ENCODE results near the gene SRSF4. TPM values are rescaled to one million over a fixed set of nuclear protein-coding genes. Genes with fewer than 3 reads are reported as not detected.
A peak's percentile ranks its signal among the peaks of the same experiment; 100 is the strongest.

The SRSF4 gene
- total and polyA plus RNA-seq, 2 of the 8 experiments (the other 6 are each of a cell fraction or from before 2014, with no cell fraction given): 34.9 to 86.5 TPM

- peak overlapping the region; percentile 96 for H2BK12ac ChIP-seq (ENCODE audit: low read depth, low read length)
- peaks cover 0 to 37% (median 22%) of the 10 kb centered on the region in 4 experiments; a peak in 6 of 7 replicates for H3K27me3 ChIP-seq (replicated peaks in 1 of 4; ENCODE audit: control insufficient read depth in 3 of 4, extremely low read depth in 1 of 4, insufficient read depth in 3 of 4, low read length in 3 of 4)
- TF ChIP-seq CTBP2 (IDR thresholded peaks at IDR 0.05; ENCODE audit: borderline replicate concordance, insufficient read depth, insufficient read length, low read length) (no peak), SP2 (IDR thresholded peaks at IDR 0.05; ENCODE audit: low read length) (no peak)
- H3K56ac ChIP-seq (replicated peaks; ENCODE audit: insufficient read length, low read depth, low read length): no peak overlapping the region
- peak overlapping the region; percentile 45 for H4K8ac ChIP-seq (ENCODE audit: extremely low read depth, insufficient read depth, low read length)
- H3K36me3 ChIP-seq (ENCODE audit: control insufficient read depth in 2 of 4, insufficient read depth in 4 of 4, low read length in 3 of 4): no peaks in the 10 kb centered on the region
- no peak overlapping the region for H3K23ac ChIP-seq (ENCODE audit: insufficient read length)
- no peaks in the 10 kb centered on the region for H3K9me3 ChIP-seq (ENCODE audit: insufficient read depth in 2 of 2, low read depth in 1 of 2, low read length in 1 of 2)
- no peaks in the 10 kb centered on the region for H3K79me1 ChIP-seq (ENCODE audit: low read depth, low read length)
- no peak overlapping the region for H2BK120ac ChIP-seq (replicated peaks; ENCODE audit: low read depth, low read length)
- H2AK5ac ChIP-seq (ENCODE audit: low read depth, low read length): peak overlapping the region; percentile 78; the same call in 1 of the 2 replicates
- H3K18ac ChIP-seq (ENCODE audit: extremely low read depth, low read length): peak overlapping the region; percentile 48; the same call in 1 of the 2 replicates
- H4K91ac ChIP-seq (replicated peaks; ENCODE audit: insufficient read length, low read length): peak overlapping the region; percentile 95
- peak overlapping the region; percentile 99 for H2BK15ac ChIP-seq (ENCODE audit: low read length)
- DNase-seq (ENCODE audit: low read depth in 1 of 2, low spot score in 2 of 2): no peak
- H2AFZ ChIP-seq (ENCODE audit: low read length): no peak overlapping the region
- peaks cover 30% of the 10 kb centered on the region; the same call in 1 of the 2 replicates for H3K23me2 ChIP-seq (ENCODE audit: low read depth, low read length)
- peak overlapping the region in 1 of 2 experiments; percentile 91; a peak in 1 of 4 replicates for H3K4me2 ChIP-seq (ENCODE audit: insufficient read depth in 1 of 2, low read depth in 2 of 2, low read length in 2 of 2)
- H4K5ac ChIP-seq (ENCODE audit: insufficient read length, low read depth, low read length): no peak overlapping the region
- peaks cover 0 to 19% (median 9%) of the 10 kb centered on the region in 4 experiments; a peak in 6 of 7 replicates for H3K4me1 ChIP-seq (replicated peaks in 1 of 4; ENCODE audit: control insufficient read depth in 3 of 4, insufficient read depth in 4 of 4, low read length in 3 of 4)
- no peak for FAIRE-seq
- H3K14ac ChIP-seq (ENCODE audit: insufficient read length): no peak overlapping the region
- H3K4me3 ChIP-seq (ENCODE audit: extremely low read depth in 1 of 4, insufficient read depth in 2 of 4, low read depth in 3 of 4, low read length in 4 of 4): no peak overlapping the region
- no peak overlapping the region for H3K9ac ChIP-seq (replicated peaks in 1 of 4; ENCODE audit: extremely low read depth in 1 of 4, low read depth in 3 of 4, low read length in 3 of 4)
- H3K27ac ChIP-seq (ENCODE audit: low read depth, low read length): no peak overlapping the region
- ChIA-PET POLR2A (ENCODE audit: partially characterized antibody) (interaction anchor here (0.8 to 6.9 kb wide), 7 partner anchors 9 to 223 kb away, joined by 3 to 77 read pairs (median 4); partner anchors contain the start of gene SRSF4), CTCF (ENCODE audit: partially characterized antibody) (interaction anchor here (0.9 to 2.0 kb wide), 7 partner anchors 32 to 249 kb away, joined by 3 to 10 read pairs (median 3); partner anchors contain the start of gene SRSF4)
- H3K4ac ChIP-seq (replicated peaks; ENCODE audit: insufficient read length, low read depth, low read length): peak overlapping the region; percentile 44
- H4K20me1 ChIP-seq (replicated peaks in 1 of 2; ENCODE audit: control insufficient read depth in 1 of 2, insufficient read depth in 2 of 2, low read length in 2 of 2): peaks cover 0 to 2% of the 10 kb centered on the region in 2 experiments
- 0 out of 2 replicates have a peak overlapping the region, but pooled peaks have one; percentile 90 for H2BK20ac ChIP-seq (ENCODE audit: low read length)
- H2BK5ac ChIP-seq (ENCODE audit: low read depth, low read length): no peak overlapping the region; the same call in 1 of the 2 replicates
- 73% methylated on average over 6 of the region's 6 CpGs; no CpG with 5 or more reads in 1 of the 2 experiments for WGBS, 2 experiments (ENCODE audit: extremely low coverage in 1 of 2, insufficient coverage in 1 of 2, insufficient read length in 1 of 2, insufficient replicate concordance in 2 of 2, low coverage in 1 of 2, low lambda C conversion rate in 2 of 2, missing lambda C conversion rate in 1 of 2)
- H3K79me2 ChIP-seq (ENCODE audit: control insufficient read depth in 1 of 2, insufficient read depth in 2 of 2, low read length in 2 of 2): no peaks in the 10 kb centered on the region
Measured at GRCh38 chr1:29125788-29126187, 55.9 kb downstream of the SRSF4 start.

Measured in H1 (cell line).